ENCODE results near the gene CCDC154. TPM values are rescaled to one million over a fixed set of nuclear protein-coding genes. Genes with fewer than 3 reads are reported as not detected.

CCDC154 gene
- total RNA-seq, 1 donor from 2014 or later = 1.5 TPM

DNA sequence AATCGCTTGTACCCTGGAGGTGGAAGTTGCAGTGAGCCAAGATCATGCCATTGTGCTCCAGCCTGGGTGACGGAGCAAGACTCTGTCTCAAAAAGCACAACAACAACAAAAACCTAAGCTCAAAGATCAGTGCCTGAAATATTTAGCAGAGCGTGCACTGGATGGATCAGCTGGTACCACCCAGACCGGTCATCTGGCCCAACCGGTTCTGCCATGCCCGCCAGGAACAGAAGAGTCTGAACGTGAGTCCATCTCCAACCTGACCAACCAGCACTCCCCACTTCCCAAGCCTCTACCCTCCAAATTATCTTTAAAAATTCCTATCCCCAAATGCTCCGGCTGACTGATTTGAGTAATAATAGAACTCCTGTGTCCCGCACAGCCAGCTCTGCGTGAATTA lies 22.3 kb downstream of the CCDC154 start:
- Mint-ChIP-seq H3K4me1 (ENCODE audit: low read depth, unreplicated experiment) (peaks cover 4% of the 10 kb centered on the region), H3K9me3 (ENCODE audit: unreplicated experiment) (no peaks in the 10 kb centered on the region), H3K4me3 (ENCODE audit: unreplicated experiment) (peak overlapping the region; percentile 95), H3K27ac (ENCODE audit: unreplicated experiment) (no peak overlapping the region), H3K36me3 (ENCODE audit: low read depth, unreplicated experiment) (no peaks in the 10 kb centered on the region), H3K27me3 (ENCODE audit: low read depth, unreplicated experiment) (no peaks in the 10 kb centered on the region)
- Histone ChIP-seq H3K4me2 (ENCODE audit: low read length) (no peak overlapping the region), H3K79me2 (ENCODE audit: insufficient read depth, low read length) (peaks cover 30% of the 10 kb centered on the region), H3K9me3 (ENCODE audit: insufficient read depth, low read depth, low read length) (no peaks in the 10 kb centered on the region), H3K4me3 (ENCODE audit: insufficient read depth, low read depth, low read length) (no peak overlapping the region), H3K36me3 (ENCODE audit: insufficient read depth, low read length) (no peaks in the 10 kb centered on the region), H2AFZ (ENCODE audit: low read depth, low read length) (no peak overlapping the region), H4K20me1 (ENCODE audit: insufficient read depth, low read length) (no peaks in the 10 kb centered on the region), H3K4me1 (ENCODE audit: insufficient read depth, low read length) (peaks cover 6% of the 10 kb centered on the region), H3K27me3 (ENCODE audit: insufficient read depth, low read length) (no peaks in the 10 kb centered on the region), H3K27ac (ENCODE audit: low read depth, low read length) (no peak overlapping the region), H3K9ac (ENCODE audit: low read length) (no peak overlapping the region)
- TF ChIP-seq, protein P1, sequence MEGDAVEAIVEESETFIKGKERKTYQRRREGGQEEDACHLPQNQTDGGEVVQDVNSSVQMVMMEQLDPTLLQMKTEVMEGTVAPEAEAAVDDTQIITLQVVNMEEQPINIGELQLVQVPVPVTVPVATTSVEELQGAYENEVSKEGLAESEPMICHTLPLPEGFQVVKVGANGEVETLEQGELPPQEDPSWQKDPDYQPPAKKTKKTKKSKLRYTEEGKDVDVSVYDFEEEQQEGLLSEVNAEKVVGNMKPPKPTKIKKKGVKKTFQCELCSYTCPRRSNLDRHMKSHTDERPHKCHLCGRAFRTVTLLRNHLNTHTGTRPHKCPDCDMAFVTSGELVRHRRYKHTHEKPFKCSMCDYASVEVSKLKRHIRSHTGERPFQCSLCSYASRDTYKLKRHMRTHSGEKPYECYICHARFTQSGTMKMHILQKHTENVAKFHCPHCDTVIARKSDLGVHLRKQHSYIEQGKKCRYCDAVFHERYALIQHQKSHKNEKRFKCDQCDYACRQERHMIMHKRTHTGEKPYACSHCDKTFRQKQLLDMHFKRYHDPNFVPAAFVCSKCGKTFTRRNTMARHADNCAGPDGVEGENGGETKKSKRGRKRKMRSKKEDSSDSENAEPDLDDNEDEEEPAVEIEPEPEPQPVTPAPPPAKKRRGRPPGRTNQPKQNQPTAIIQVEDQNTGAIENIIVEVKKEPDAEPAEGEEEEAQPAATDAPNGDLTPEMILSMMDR (IDR thresholded peaks at IDR 0.05; ENCODE audit: insufficient read depth, low read depth, low read length) = no peak
- TF ChIP-seq EZH2 (IDR thresholded peaks at IDR 0.05; ENCODE audit: insufficient read depth, low read length) = no peak
- no peak for DNase-seq (ENCODE audit: low read depth)
- no peak for FAIRE-seq

DNA sequence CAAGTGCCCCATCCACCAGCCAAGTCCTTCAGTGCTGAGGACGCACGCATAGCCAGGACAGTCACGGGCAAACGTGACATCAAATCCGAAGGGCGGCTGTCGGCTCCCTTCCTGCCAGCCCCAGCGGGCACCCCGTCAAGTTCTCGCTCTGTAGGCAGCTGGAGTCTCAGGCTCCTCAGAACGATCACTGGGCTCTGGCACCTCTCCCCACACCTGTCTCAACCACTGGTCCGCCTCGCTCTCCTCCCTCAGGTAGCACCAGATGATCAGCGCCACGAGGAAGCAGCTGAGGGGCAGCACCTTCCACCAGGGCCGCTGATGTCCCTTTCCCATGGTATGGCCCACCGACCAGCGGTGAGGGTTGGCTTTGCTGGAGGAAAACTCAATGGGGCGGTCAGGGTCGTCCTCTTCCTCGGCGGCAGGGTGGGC lies 24.2 kb downstream of the CCDC154 start:
- Histone ChIP-seq H3K9me3 (ENCODE audit: insufficient read depth, low read depth, low read length) (no peaks in the 10 kb centered on the region), H3K27ac (ENCODE audit: low read depth, low read length) (peak overlapping the region; percentile 68), H3K27me3 (ENCODE audit: insufficient read depth, low read length) (no peaks in the 10 kb centered on the region), H3K36me3 (ENCODE audit: insufficient read depth, low read length) (no peaks in the 10 kb centered on the region), H3K4me3 (ENCODE audit: insufficient read depth, low read depth, low read length) (peak overlapping the region; percentile 89), H3K79me2 (ENCODE audit: insufficient read depth, low read length) (peaks cover 30% of the 10 kb centered on the region), H3K4me1 (ENCODE audit: insufficient read depth, low read length) (peaks cover 6% of the 10 kb centered on the region), H3K9ac (ENCODE audit: low read length) (peak overlapping the region; percentile 96), H3K4me2 (ENCODE audit: low read length) (peak overlapping the region; percentile 96), H2AFZ (ENCODE audit: low read depth, low read length) (peak overlapping the region; percentile 35), H4K20me1 (ENCODE audit: insufficient read depth, low read length) (no peaks in the 10 kb centered on the region)
- H3K4me1 Mint-ChIP-seq (ENCODE audit: low read depth, unreplicated experiment) = peaks cover 8% of the 10 kb centered on the region
- FAIRE-seq (no peak), DNase-seq (ENCODE audit: low read depth) (no peak)
- no peaks in the 10 kb centered on the region for H3K27me3 Mint-ChIP-seq (ENCODE audit: low read depth, unreplicated experiment)
- H3K4me3 Mint-ChIP-seq (ENCODE audit: unreplicated experiment) = peak overlapping the region; percentile 95
- H3K36me3 Mint-ChIP-seq (ENCODE audit: low read depth, unreplicated experiment) = no peaks in the 10 kb centered on the region
- H3K9me3 Mint-ChIP-seq (ENCODE audit: unreplicated experiment) = no peaks in the 10 kb centered on the region
- H3K27ac Mint-ChIP-seq (ENCODE audit: unreplicated experiment) = peak overlapping the region; percentile 87
- no peak for TF ChIP-seq EZH2 (IDR thresholded peaks at IDR 0.05; ENCODE audit: insufficient read depth, low read length)
- TF ChIP-seq, protein P1 (IDR thresholded peaks at IDR 0.05; ENCODE audit: insufficient read depth, low read depth, low read length) = no peak

DNA sequence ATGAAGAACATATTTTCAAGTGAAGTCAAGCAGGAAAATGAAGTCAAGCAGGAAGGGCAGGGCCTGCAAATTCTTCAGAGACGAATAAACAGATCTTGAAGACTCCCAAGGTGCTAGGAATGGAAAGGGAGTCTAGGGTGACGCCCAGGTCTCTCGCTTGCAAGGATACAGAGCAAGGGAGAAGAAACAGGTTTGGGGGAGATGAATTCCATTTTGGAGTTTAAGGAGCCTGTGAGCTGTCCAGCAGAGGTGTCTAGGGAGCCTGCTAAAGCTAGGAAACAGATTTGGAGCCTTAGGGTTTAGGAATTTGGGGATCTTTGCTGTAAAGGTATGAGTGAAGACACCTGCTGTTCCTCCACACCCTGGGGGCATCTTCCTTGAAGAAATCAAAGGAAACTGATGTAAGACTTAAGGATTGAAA lies 27.8 kb downstream of the CCDC154 start:
- TF ChIP-seq, protein P1 (IDR thresholded peaks at IDR 0.05; ENCODE audit: insufficient read depth, low read depth, low read length) = no peak
- TF ChIP-seq EZH2 (IDR thresholded peaks at IDR 0.05; ENCODE audit: insufficient read depth, low read length) = no peak
- Histone ChIP-seq H3K4me1 (ENCODE audit: insufficient read depth, low read length) (peaks cover 6% of the 10 kb centered on the region), H3K36me3 (ENCODE audit: insufficient read depth, low read length) (no peaks in the 10 kb centered on the region), H3K9ac (ENCODE audit: low read length) (no peak overlapping the region), H3K4me3 (ENCODE audit: insufficient read depth, low read depth, low read length) (no peak overlapping the region), H3K79me2 (ENCODE audit: insufficient read depth, low read length) (peaks cover 30% of the 10 kb centered on the region), H3K27me3 (ENCODE audit: insufficient read depth, low read length) (no peaks in the 10 kb centered on the region), H3K4me2 (ENCODE audit: low read length) (no peak overlapping the region), H4K20me1 (ENCODE audit: insufficient read depth, low read length) (peaks cover 4% of the 10 kb centered on the region), H3K27ac (ENCODE audit: low read depth, low read length) (no peak overlapping the region), H2AFZ (ENCODE audit: low read depth, low read length) (no peak overlapping the region), H3K9me3 (ENCODE audit: insufficient read depth, low read depth, low read length) (no peaks in the 10 kb centered on the region)
- no peak for FAIRE-seq
- DNase-seq (ENCODE audit: low read depth) = no peak
- peaks cover 4% of the 10 kb centered on the region for H3K36me3 Mint-ChIP-seq (ENCODE audit: low read depth, unreplicated experiment)
- no peaks in the 10 kb centered on the region for H3K9me3 Mint-ChIP-seq (ENCODE audit: unreplicated experiment)
- no peak overlapping the region for H3K4me3 Mint-ChIP-seq (ENCODE audit: unreplicated experiment)
- peaks cover 8% of the 10 kb centered on the region for H3K4me1 Mint-ChIP-seq (ENCODE audit: low read depth, unreplicated experiment)
- H3K27me3 Mint-ChIP-seq (ENCODE audit: low read depth, unreplicated experiment) = no peaks in the 10 kb centered on the region
- peak overlapping the region; percentile 58 for H3K27ac Mint-ChIP-seq (ENCODE audit: unreplicated experiment)
